ENCODE results near the gene KRTAP5-3. TPM values are rescaled to one million over a fixed set of nuclear protein-coding genes. Genes with fewer than 3 reads are reported as not detected.

Gene KRTAP5-3
- total RNA-seq, 4 donors from 2014 or later, result 16.2 TPM; not detected in 3

DNA sequence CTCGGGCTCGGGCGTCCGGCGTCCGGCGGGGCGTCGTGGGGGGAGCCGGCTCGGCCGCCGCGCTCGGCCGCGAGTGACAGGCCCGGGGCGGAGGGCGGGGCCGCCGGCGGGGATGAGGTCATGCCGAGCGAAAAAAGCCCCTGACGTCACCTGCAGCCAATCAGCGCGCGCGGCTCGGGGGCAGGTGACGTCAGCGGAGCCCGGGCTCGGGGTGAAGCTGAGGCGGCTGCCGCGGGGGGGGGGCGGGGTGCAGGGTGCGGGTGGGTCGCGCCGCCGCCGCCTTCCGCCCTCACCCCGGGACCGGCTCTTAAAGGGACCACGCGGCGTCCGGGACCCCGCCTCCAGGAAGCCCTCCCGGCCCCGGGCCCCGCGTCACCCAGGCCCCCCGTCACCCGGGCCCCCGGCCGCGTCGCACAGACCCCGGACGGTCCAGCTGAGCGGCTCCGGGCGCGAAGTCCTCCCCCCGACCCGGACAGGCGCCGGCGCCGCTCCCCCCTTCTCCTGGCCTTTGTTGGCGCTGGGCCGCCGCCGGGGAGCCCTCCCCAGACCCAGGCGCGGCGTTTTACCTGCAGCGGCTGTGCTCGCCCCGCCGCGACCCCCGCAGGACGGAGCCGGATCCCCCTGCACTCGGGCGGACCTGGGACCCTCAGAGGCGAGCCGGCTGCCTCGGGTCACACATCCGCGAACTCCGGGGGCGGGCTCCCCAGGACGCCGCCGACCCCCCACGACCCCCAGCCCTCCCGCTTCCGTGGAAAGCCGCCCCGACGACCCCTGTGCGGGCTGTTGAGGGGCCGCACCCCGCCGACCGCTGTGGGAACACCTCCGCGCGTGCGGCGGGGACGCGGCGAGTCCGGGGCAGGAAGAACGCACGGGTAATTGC, 35.8 kb downstream of the KRTAP5-3 start, which contains the start of gene DUSP8:
DUSP8 (minus strand) TSS at position 75 of the 880 bp plus-strand sequence. CDS start 6,445 bp downstream, outside the sequence.
- TF ChIP-seq, protein P1, sequence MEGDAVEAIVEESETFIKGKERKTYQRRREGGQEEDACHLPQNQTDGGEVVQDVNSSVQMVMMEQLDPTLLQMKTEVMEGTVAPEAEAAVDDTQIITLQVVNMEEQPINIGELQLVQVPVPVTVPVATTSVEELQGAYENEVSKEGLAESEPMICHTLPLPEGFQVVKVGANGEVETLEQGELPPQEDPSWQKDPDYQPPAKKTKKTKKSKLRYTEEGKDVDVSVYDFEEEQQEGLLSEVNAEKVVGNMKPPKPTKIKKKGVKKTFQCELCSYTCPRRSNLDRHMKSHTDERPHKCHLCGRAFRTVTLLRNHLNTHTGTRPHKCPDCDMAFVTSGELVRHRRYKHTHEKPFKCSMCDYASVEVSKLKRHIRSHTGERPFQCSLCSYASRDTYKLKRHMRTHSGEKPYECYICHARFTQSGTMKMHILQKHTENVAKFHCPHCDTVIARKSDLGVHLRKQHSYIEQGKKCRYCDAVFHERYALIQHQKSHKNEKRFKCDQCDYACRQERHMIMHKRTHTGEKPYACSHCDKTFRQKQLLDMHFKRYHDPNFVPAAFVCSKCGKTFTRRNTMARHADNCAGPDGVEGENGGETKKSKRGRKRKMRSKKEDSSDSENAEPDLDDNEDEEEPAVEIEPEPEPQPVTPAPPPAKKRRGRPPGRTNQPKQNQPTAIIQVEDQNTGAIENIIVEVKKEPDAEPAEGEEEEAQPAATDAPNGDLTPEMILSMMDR (IDR thresholded peaks at IDR 0.05), result no peak
- no peak for TF ChIP-seq POLR2A (IDR thresholded peaks at IDR 0.05)
- 0 to 2% methylated on average over 9 to 52 of the region's 124 CpGs for WGBS, 2 donors
- intact Hi-C loops (cut with DNase I; ENCODE audit: low total_unique reads), result no loop called here
- peak within 1 kb of the TSS; percentile 33 for H3K4me3 ChIP-seq (ENCODE audit: low read depth, poor library complexity, severe bottlenecking)
- DNase-seq (ENCODE audit: low spot score in 2 of 2), result peak; percentile 76 to 98

DNA sequence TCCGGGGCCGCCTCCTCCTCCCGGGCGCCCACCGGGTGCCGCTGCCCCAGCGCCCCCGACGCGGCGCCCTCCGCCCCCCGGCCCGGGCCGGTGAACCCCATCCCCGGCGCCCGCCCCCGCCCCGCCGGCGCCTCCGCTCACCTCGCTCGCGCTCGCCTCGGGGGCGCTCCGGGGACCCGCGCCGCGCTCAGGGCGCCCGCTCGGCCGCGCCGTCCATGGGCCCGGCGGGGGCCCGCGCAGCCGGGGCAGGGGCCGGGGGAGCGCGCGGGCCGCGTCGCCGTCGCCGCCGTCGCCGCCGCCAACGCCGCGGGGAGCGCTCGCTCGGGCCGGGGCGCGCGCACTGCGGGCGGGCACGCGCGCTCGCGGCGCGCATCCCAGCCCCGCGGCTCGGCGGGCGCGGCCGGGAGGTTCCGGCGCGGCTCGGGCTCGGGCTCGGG, 36.5 kb downstream of the KRTAP5-3 start:
- TF ChIP-seq POLR2A (IDR thresholded peaks at IDR 0.05), result no peak
- TF ChIP-seq, protein P1 (IDR thresholded peaks at IDR 0.05), result no peak
- intact Hi-C loops (cut with DNase I; ENCODE audit: low total_unique reads), result no loop called here
- no peak for DNase-seq (ENCODE audit: low spot score in 2 of 2)
- no peak overlapping the region for H3K4me3 ChIP-seq (ENCODE audit: low read depth, poor library complexity, severe bottlenecking)
- 2% methylated on average over 22 of the region's 91 CpGs; no CpG with 5 or more reads in 1 of the 2 donors for WGBS, 2 donors

- intact Hi-C loops (cut with DNase I; ENCODE audit: low total_unique reads), result no loop called here
- no peak overlapping the region for H3K4me3 ChIP-seq (ENCODE audit: low read depth, poor library complexity, severe bottlenecking)
- no peak for DNase-seq (ENCODE audit: low spot score in 2 of 2)
- WGBS, 2 donors, result 18 to 38% methylated on average over 6 to 35 of the region's 58 CpGs
- TF ChIP-seq POLR2A (IDR thresholded peaks at IDR 0.05), result no peak
- TF ChIP-seq, protein P1 (IDR thresholded peaks at IDR 0.05), result no peak
Observed at GRCh38 chr11:1570896-1571759, 37.1 kb downstream of the KRTAP5-3 start.

- 82 to 88% methylated on average over 7 to 8 of the region's 8 CpGs for WGBS, 2 donors
- no peak overlapping the region for H3K4me3 ChIP-seq (ENCODE audit: low read depth, poor library complexity, severe bottlenecking)
- intact Hi-C loops (cut with DNase I; ENCODE audit: low total_unique reads), result no loop called here
- TF ChIP-seq POLR2A (IDR thresholded peaks at IDR 0.05), result no peak
- TF ChIP-seq, protein P1 (IDR thresholded peaks at IDR 0.05), result no peak
- DNase-seq (ENCODE audit: low spot score in 2 of 2), result no peak
Observed at GRCh38 chr11:1570531-1570895, 37.8 kb downstream of the KRTAP5-3 start.

- 76 to 81% methylated on average over 11 of the region's 11 CpGs for WGBS, 2 donors
- DNase-seq (ENCODE audit: low spot score in 2 of 2), result peak in 1 of 2 donors; percentile 84
- H3K4me3 ChIP-seq (ENCODE audit: low read depth, poor library complexity, severe bottlenecking), result no peak overlapping the region
- TF ChIP-seq, protein P1 (IDR thresholded peaks at IDR 0.05), result no peak
- no peak for TF ChIP-seq POLR2A (IDR thresholded peaks at IDR 0.05)
- intact Hi-C loops (cut with DNase I; ENCODE audit: low total_unique reads), result no loop called here
Observed at GRCh38 chr11:1570001-1570453, 38.2 kb downstream of the KRTAP5-3 start.

Data from lower leg skin (tissue), 4 donors.